Trophoblast cell (in vitro differentiated cells and primary cell): ENCODE measurements around the gene KCNIP3.

Experiments
- DNase-seq, 2 donors: peaks; one replicate each; pipeline ENCODE4 v3.0.0-alpha.2; 2016
- H2AFZ ChIP-seq: 2 replicates; pipeline ENCODE4 v1.6.1; 2013; ENCODE audit warnings: low read length, moderate library complexity, mild to moderate bottlenecking; ENCODE audit not compliant: insufficient read depth, poor library complexity
- H2AK5ac ChIP-seq: 2 replicates; pipeline ENCODE4 v1.6.1; 2013; ENCODE audit warnings: mild to moderate bottlenecking, low read length
- H2BK120ac ChIP-seq: 2 replicates; pipeline ENCODE4 v1.6.1; 2013; ENCODE audit warnings: low read length, mild to moderate bottlenecking, moderate library complexity; ENCODE audit not compliant: insufficient read depth, poor library complexity
- H2BK12ac ChIP-seq: 2 replicates; pipeline ENCODE4 v1.6.1; 2013; ENCODE audit warnings: mild to moderate bottlenecking, low read length, moderate library complexity
- H2BK5ac ChIP-seq: 2 replicates; pipeline ENCODE4 v1.6.1; 2013; ENCODE audit warnings: low read length, low read depth, moderate library complexity, mild to moderate bottlenecking; ENCODE audit not compliant: poor library complexity
- H3K14ac ChIP-seq: 2 replicates; pipeline ENCODE4 v1.6.1; 2013; ENCODE audit warnings: mild to moderate bottlenecking, low read length
- H3K18ac ChIP-seq: 2 replicates; pipeline ENCODE4 v1.6.1; 2013; ENCODE audit warnings: mild to moderate bottlenecking, low read length
- H3K23ac ChIP-seq: 2 replicates; pipeline ENCODE4 v1.6.1; 2013; ENCODE audit warnings: low read length
- H3K27ac ChIP-seq: 2 replicates; pipeline ENCODE4 v1.5.1; 2013; ENCODE audit warnings: low read depth, mild to moderate bottlenecking, inconsistent platforms, low read length, moderate library complexity
- H3K27me3 ChIP-seq: 2 replicates; pipeline ENCODE4 v1.6.1; 2013; ENCODE audit warnings: inconsistent platforms, mild to moderate bottlenecking, low read length, moderate library complexity; ENCODE audit not compliant: insufficient read depth
- H3K36me3 ChIP-seq, 2 experiments: 1 replicate in 1 of 2; 2 replicates in 1 of 2; pipeline ENCODE4 v1.6.1; 2013; ENCODE audit warnings: low read length in 2 of 2, mild to moderate bottlenecking in 2 of 2, moderate library complexity in 1 of 2; ENCODE audit not compliant: insufficient read depth in 2 of 2, control insufficient read depth in 1 of 2
- H3K4ac ChIP-seq: 2 replicates; pipeline ENCODE4 v1.6.1; 2013; ENCODE audit warnings: low read depth, mild to moderate bottlenecking, low read length, moderate library complexity
- H3K4me1 ChIP-seq, 2 experiments: 1 replicate in 1 of 2; 2 replicates in 1 of 2; pipeline ENCODE4 v1.6.1; 2013; ENCODE audit warnings: low read length in 2 of 2, mild to moderate bottlenecking in 2 of 2, moderate library complexity in 1 of 2; ENCODE audit not compliant: insufficient read depth in 2 of 2, control insufficient read depth in 1 of 2
- H3K4me2 ChIP-seq: 2 replicates; pipeline ENCODE4 v1.6.1; 2013; ENCODE audit warnings: inconsistent platforms, mild to moderate bottlenecking, low read length, moderate library complexity
- H3K4me3 ChIP-seq: 2 replicates; pipeline ENCODE4 v1.5.1; 2013; ENCODE audit warnings: mild to moderate bottlenecking, low read depth, low read length, inconsistent platforms
- H3K79me1 ChIP-seq: one replicate; pipeline ENCODE4 v1.6.1; 2013; ENCODE audit warnings: low read length
- H3K79me2 ChIP-seq: 2 replicates; pipeline ENCODE4 v1.6.1; 2013; ENCODE audit warnings: low read length, mild to moderate bottlenecking; ENCODE audit not compliant: control insufficient read depth, insufficient read depth, poor library complexity
- H3K9ac ChIP-seq: 2 replicates; pipeline ENCODE4 v1.6.1; 2013; ENCODE audit warnings: mild to moderate bottlenecking, low read length
- H3K9me3 ChIP-seq: 2 replicates; pipeline ENCODE4 v1.6.1; 2013; ENCODE audit warnings: low read depth, mild to moderate bottlenecking, control low read depth, inconsistent platforms, low read length; ENCODE audit not compliant: insufficient read depth
- H4K12ac ChIP-seq: 2 replicates; pipeline ENCODE4 v1.6.1; 2013; ENCODE audit warnings: low read depth, mild to moderate bottlenecking, low read length, moderate library complexity
- H4K8ac ChIP-seq: 2 replicates; pipeline ENCODE4 v1.6.1; 2013; ENCODE audit warnings: low read depth, mild to moderate bottlenecking, low read length, moderate library complexity
- H4K91ac ChIP-seq: one replicate; pipeline ENCODE4 v1.6.1; 2013; ENCODE audit warnings: low read depth, mild to moderate bottlenecking, low read length, moderate library complexity
- WGBS: extraction: QIAGEN DNeasy Blood & Tissue Kit; methylation state at CpG from one replicate; pipeline ENCODE4 v1.1.7; 2013; ENCODE audit warnings: missing lambda C conversion rate; ENCODE audit not compliant: insufficient read length, insufficient coverage; ENCODE audit errors: extremely low coverage; 5-methylcytosine and 5-hydroxymethylcytosine counted together

KCNIP3 gene

GRCh38 chr2:95347681-95348608 lies 50.8 kb downstream of the KCNIP3 start:
- Histone ChIP-seq H3K23ac (no peak overlapping the region), H3K36me3 (no peaks in the 10 kb centered on the region), H2BK12ac (no peak overlapping the region), H3K18ac (no peak overlapping the region), H3K4me1 (peaks cover 0 to 3% of the 10 kb centered on the region in 2 experiments), H3K27me3 (peaks cover 32% of the 10 kb centered on the region), H4K12ac (no peak overlapping the region), H3K79me1 (no peaks in the 10 kb centered on the region), H2AFZ (no peak overlapping the region), H3K27ac (no peak overlapping the region), H3K79me2 (no peaks in the 10 kb centered on the region), H3K14ac (no peak overlapping the region), H3K9me3 (peaks cover 10% of the 10 kb centered on the region), H2AK5ac (no peak overlapping the region), H4K91ac (no peak overlapping the region), H3K9ac (no peak overlapping the region), H2BK5ac (no peak overlapping the region), H3K4me3 (no peak overlapping the region), H3K4ac (no peak overlapping the region), H3K4me2 (no peak overlapping the region), H4K8ac (no peak overlapping the region), H2BK120ac (no peak overlapping the region)
- no peak for DNase-seq
- no CpG with 5 or more reads among the region's 22 CpGs for WGBS

GRCh38 chr2:95348609-95349567 lies 51.7 kb downstream of the KCNIP3 start:
- Histone ChIP-seq H4K91ac (no peak overlapping the region), H3K79me2 (no peaks in the 10 kb centered on the region), H3K4ac (no peak overlapping the region), H3K9me3 (peaks cover 10% of the 10 kb centered on the region), H2AFZ (no peak overlapping the region), H4K12ac (no peak overlapping the region), H3K4me2 (no peak overlapping the region), H2AK5ac (no peak overlapping the region), H3K18ac (no peak overlapping the region), H3K27ac (no peak overlapping the region), H3K4me1 (peaks cover 0 to 3% of the 10 kb centered on the region in 2 experiments), H3K36me3 (no peaks in the 10 kb centered on the region), H2BK5ac (no peak overlapping the region), H3K14ac (no peak overlapping the region), H3K4me3 (peak overlapping the region; percentile 17), H4K8ac (no peak overlapping the region), H3K79me1 (no peaks in the 10 kb centered on the region), H3K9ac (no peak overlapping the region), H3K27me3 (peaks cover 32% of the 10 kb centered on the region), H3K23ac (no peak overlapping the region), H2BK120ac (no peak overlapping the region), H2BK12ac (no peak overlapping the region)
- no peak for DNase-seq
- WGBS: no CpG with 5 or more reads among the region's 12 CpGs

- Histone ChIP-seq H4K8ac (no peak overlapping the region), H3K9me3 (peaks cover 9% of the 10 kb centered on the region), H3K27me3 (peaks cover 32% of the 10 kb centered on the region), H3K36me3 (no peaks in the 10 kb centered on the region), H3K9ac (no peak overlapping the region), H3K79me1 (no peaks in the 10 kb centered on the region), H2BK120ac (no peak overlapping the region), H3K23ac (no peak overlapping the region), H4K12ac (no peak overlapping the region), H3K4me1 (peaks cover 0 to 3% of the 10 kb centered on the region in 2 experiments), H3K18ac (no peak overlapping the region), H3K4me3 (no peak overlapping the region), H2BK12ac (no peak overlapping the region), H3K4ac (no peak overlapping the region), H2AK5ac (no peak overlapping the region), H3K14ac (no peak overlapping the region), H3K4me2 (no peak overlapping the region), H4K91ac (no peak overlapping the region), H3K27ac (no peak overlapping the region), H2BK5ac (no peak overlapping the region), H2AFZ (no peak overlapping the region), H3K79me2 (no peaks in the 10 kb centered on the region)
- DNase-seq: no peak
- WGBS: no CpG with 5 or more reads among the region's 12 CpGs
Observed at GRCh38 chr2:95349568-95350322, 52.6 kb downstream of the KCNIP3 start.

GRCh38 chr2:95350368-95350767 lies 53.2 kb downstream of the KCNIP3 start:
- no peak overlapping the region for H4K91ac ChIP-seq
- no peak overlapping the region for H2BK120ac ChIP-seq
- H3K79me2 ChIP-seq: no peaks in the 10 kb centered on the region
- WGBS: no CpG with 5 or more reads among the region's 7 CpGs
- no peak overlapping the region for H4K8ac ChIP-seq
- H3K9me3 ChIP-seq: peaks cover 8% of the 10 kb centered on the region
- no peaks in the 10 kb centered on the region for H3K36me3 ChIP-seq
- H3K79me1 ChIP-seq: no peaks in the 10 kb centered on the region
- H3K4me1 ChIP-seq: peaks cover 0 to 3% of the 10 kb centered on the region in 2 experiments
- H3K9ac ChIP-seq: no peak overlapping the region
- no peak overlapping the region for H3K4ac ChIP-seq
- no peak overlapping the region for H3K18ac ChIP-seq
- H3K14ac ChIP-seq: no peak overlapping the region
- H2BK12ac ChIP-seq: no peak overlapping the region
- no peak overlapping the region for H3K4me2 ChIP-seq
- peaks cover 28% of the 10 kb centered on the region for H3K27me3 ChIP-seq
- no peak overlapping the region for H3K23ac ChIP-seq
- no peak overlapping the region for H2BK5ac ChIP-seq
- H3K27ac ChIP-seq: no peak overlapping the region
- no peak overlapping the region for H2AK5ac ChIP-seq
- H2AFZ ChIP-seq: no peak overlapping the region
- DNase-seq: no peak
- no peak overlapping the region for H4K12ac ChIP-seq
- no peak overlapping the region for H3K4me3 ChIP-seq
